ENCODE data around the gene XRCC1.

DNA sequence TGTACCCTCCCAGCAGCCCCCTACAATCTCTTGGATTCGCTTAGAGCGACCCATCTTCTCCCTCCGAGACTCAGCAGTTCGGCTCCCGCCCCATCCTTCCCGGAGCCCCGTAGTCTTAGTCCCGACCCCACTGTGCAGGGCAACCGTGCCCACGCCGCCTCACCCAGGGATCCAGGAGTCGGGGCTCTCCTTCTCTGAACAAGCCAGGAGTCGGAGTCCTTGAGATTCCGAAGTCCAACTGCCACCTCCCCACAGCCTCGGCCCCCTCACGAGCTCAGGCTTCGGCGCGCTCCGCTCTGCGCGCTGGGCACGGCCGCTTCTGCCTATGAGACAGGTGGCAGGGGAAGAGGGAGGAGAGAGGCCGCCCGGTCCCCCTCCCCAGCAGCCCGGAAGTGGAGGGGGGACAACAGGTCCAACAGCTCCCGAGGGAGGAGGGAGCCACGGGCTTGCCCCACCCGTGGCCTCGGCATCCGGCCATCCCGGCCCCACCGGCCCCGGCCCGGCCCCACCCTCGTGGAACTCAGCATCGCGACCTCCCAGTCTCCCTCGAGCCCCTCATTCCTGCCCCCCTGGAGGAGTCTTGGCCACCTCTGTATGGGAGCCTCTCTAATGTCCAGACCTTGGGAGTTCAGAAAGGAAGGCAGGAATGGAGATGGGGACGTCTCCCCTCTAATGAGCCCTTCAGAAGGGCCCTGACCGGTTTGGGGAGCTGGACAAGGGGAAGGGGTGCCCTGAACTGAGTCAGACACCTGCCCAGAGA lies 70.7 kb downstream of the XRCC1 start, which contains the start of gene PHLDB3:
- TF ChIP-seq POLR2A (IDR thresholded peaks at IDR 0.05), result no peak
- TF ChIP-seq, protein P1, sequence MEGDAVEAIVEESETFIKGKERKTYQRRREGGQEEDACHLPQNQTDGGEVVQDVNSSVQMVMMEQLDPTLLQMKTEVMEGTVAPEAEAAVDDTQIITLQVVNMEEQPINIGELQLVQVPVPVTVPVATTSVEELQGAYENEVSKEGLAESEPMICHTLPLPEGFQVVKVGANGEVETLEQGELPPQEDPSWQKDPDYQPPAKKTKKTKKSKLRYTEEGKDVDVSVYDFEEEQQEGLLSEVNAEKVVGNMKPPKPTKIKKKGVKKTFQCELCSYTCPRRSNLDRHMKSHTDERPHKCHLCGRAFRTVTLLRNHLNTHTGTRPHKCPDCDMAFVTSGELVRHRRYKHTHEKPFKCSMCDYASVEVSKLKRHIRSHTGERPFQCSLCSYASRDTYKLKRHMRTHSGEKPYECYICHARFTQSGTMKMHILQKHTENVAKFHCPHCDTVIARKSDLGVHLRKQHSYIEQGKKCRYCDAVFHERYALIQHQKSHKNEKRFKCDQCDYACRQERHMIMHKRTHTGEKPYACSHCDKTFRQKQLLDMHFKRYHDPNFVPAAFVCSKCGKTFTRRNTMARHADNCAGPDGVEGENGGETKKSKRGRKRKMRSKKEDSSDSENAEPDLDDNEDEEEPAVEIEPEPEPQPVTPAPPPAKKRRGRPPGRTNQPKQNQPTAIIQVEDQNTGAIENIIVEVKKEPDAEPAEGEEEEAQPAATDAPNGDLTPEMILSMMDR (IDR thresholded peaks at IDR 0.05), result no peak
